Measurements from ENCODE around the gene GDNF.

- TF ChIP-seq, protein P1, sequence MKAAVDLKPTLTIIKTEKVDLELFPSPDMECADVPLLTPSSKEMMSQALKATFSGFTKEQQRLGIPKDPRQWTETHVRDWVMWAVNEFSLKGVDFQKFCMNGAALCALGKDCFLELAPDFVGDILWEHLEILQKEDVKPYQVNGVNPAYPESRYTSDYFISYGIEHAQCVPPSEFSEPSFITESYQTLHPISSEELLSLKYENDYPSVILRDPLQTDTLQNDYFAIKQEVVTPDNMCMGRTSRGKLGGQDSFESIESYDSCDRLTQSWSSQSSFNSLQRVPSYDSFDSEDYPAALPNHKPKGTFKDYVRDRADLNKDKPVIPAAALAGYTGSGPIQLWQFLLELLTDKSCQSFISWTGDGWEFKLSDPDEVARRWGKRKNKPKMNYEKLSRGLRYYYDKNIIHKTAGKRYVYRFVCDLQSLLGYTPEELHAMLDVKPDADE (IDR thresholded peaks at IDR 0.05): no peak
- TF ChIP-seq CTCF (conservative IDR thresholded peaks at IDR 0.05; ENCODE audit: low read depth in 2 of 2) (no peak), EZH2 (IDR thresholded peaks at IDR 0.05; ENCODE audit: low read depth, unreplicated experiment) (no peak), POLR2AphosphoS5 (IDR thresholded peaks at IDR 0.05; ENCODE audit: low read depth) (no peak), JUNB (IDR thresholded peaks at IDR 0.05; ENCODE audit: unreplicated experiment) (no peak), CREB1 (CRISPR knock-in tag; IDR thresholded peaks at IDR 0.05; ENCODE audit: low read depth) (no peak), NANOG (IDR thresholded peaks at IDR 0.05; ENCODE audit: borderline replicate concordance) (no peak), EZH2phosphoT487 (IDR thresholded peaks at IDR 0.05; ENCODE audit: unreplicated experiment) (no peak)
- TF ChIP-seq, protein P2, sequence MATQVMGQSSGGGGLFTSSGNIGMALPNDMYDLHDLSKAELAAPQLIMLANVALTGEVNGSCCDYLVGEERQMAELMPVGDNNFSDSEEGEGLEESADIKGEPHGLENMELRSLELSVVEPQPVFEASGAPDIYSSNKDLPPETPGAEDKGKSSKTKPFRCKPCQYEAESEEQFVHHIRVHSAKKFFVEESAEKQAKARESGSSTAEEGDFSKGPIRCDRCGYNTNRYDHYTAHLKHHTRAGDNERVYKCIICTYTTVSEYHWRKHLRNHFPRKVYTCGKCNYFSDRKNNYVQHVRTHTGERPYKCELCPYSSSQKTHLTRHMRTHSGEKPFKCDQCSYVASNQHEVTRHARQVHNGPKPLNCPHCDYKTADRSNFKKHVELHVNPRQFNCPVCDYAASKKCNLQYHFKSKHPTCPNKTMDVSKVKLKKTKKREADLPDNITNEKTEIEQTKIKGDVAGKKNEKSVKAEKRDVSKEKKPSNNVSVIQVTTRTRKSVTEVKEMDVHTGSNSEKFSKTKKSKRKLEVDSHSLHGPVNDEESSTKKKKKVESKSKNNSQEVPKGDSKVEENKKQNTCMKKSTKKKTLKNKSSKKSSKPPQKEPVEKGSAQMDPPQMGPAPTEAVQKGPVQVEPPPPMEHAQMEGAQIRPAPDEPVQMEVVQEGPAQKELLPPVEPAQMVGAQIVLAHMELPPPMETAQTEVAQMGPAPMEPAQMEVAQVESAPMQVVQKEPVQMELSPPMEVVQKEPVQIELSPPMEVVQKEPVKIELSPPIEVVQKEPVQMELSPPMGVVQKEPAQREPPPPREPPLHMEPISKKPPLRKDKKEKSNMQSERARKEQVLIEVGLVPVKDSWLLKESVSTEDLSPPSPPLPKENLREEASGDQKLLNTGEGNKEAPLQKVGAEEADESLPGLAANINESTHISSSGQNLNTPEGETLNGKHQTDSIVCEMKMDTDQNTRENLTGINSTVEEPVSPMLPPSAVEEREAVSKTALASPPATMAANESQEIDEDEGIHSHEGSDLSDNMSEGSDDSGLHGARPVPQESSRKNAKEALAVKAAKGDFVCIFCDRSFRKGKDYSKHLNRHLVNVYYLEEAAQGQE (IDR thresholded peaks at IDR 0.05; ENCODE audit: unreplicated experiment): no peak
Observed at GRCh38 chr5:37787742-37788141, 52.1 kb downstream of the GDNF start.
